GM10248 (cell line): ENCODE measurements around the gene CCDC70.

Experiments used
- CTCF ChIA-PET: fragments of 300-600 bp; sonication (Branson Sonifier 250); formaldehyde crosslinking; extraction: SDS; loops from one replicate; lab custom pipeline; 2021; ENCODE audit warnings: antibody characterized with exemption; lab: Yijun Ruan, JAX
- POLR2A ChIA-PET: fragments of 350-650 bp; sonication (Branson Sonifier 250); formaldehyde crosslinking; extraction: SDS; loops from one replicate; lab custom pipeline; 2020; ENCODE audit warnings: antibody characterized with exemption; lab: Yijun Ruan, JAX
- DNase-seq: peaks from one replicate; pipeline ENCODE4 v3.0.0; 2012; ENCODE audit errors: extremely low spot score
- TF ChIP-seq, protein P1 (sequence below): IDR thresholded peaks from 2 replicates; pipeline ENCODE4 v1.5.1; 2012; ENCODE audit warnings: mild to moderate bottlenecking, low read depth; ENCODE audit errors: extremely low read depth, missing control alignments, control extremely low read depth

CCDC70 gene

DNA sequence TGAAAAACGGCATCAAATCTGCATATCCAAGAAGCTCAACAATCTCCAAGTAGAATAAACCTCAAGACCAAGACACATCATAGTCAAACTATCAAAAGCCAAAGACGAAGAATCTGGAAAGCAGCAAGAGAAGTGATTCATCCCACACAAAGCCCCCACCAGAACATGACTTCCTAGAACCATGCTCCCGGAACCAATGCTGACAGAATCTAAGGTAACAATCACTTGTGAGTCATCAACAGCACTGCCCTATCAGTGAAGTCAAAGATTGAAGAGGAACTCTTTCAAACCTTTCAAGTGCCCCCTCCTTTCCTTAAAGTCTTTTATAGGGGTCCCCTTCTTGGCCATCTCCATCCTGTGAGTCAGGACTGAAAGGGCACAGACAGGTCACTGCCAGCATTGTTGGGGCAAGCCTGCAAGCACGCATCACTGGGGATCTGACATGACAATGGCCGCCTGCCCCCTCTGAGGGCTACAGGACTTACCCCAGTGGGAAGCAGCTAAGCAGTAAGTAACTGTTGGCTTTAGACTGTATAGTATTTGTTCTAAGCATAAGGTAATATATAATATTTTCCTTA, at the start of gene CCDC70:
CCDC70 (plus strand) TSS at position 247 of the 578 bp plus-strand sequence. CDS start 3,443 bp downstream, outside the sequence.
- TF ChIP-seq, protein P1, sequence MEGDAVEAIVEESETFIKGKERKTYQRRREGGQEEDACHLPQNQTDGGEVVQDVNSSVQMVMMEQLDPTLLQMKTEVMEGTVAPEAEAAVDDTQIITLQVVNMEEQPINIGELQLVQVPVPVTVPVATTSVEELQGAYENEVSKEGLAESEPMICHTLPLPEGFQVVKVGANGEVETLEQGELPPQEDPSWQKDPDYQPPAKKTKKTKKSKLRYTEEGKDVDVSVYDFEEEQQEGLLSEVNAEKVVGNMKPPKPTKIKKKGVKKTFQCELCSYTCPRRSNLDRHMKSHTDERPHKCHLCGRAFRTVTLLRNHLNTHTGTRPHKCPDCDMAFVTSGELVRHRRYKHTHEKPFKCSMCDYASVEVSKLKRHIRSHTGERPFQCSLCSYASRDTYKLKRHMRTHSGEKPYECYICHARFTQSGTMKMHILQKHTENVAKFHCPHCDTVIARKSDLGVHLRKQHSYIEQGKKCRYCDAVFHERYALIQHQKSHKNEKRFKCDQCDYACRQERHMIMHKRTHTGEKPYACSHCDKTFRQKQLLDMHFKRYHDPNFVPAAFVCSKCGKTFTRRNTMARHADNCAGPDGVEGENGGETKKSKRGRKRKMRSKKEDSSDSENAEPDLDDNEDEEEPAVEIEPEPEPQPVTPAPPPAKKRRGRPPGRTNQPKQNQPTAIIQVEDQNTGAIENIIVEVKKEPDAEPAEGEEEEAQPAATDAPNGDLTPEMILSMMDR, result no peak
- ChIA-PET POLR2A (no interaction called here), CTCF (interaction anchor here (1.1 to 2.1 kb wide), 2 partner anchors 9 to 47 kb away, joined by 4 to 5 read pairs; no protein-coding TSS in a partner anchor)
- DNase-seq, result no peak

DNA sequence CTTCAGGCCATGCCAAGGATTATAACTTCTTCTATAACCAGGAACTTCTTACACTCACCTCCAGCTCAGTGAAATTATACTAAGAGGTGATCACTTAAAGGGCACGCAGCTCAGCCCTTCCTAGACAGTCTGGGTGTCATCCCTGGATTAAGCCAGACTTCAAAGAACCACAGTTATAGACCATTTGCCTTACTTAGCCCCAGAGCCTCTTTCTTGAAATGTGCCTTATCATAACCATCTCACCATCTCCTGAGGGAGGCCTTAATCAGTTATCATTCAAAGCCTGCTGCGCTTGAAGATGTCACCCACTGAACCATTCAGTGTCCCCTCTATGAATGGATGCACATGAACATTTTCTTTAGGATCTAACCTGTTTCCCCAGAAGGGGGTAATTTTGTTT, 47.7 kb upstream of the CCDC70 start:
- ChIA-PET POLR2A (interaction anchor here (1.1 kb wide), 1 partner anchor 361 kb away, joined by 4 read pairs; the partner anchor contains the start of gene INTS6), CTCF (interaction anchor here (0.6 to 4.3 kb wide), 31 partner anchors 9 to 689 kb away, joined by 3 to 48 read pairs (median 5); partner anchors contain the start of genes CCDC70, INTS6, TMEM272 and VPS36)
- no peak for DNase-seq
- TF ChIP-seq, protein P1, result no peak

GRCh38 chr13:51814825-51815650, 46.7 kb upstream of the CCDC70 start:
- DNase-seq, result peak; percentile 81
- TF ChIP-seq, protein P1, result peak; percentile 80
- ChIA-PET POLR2A (no interaction called here), CTCF (interaction anchor here (0.6 to 4.3 kb wide), 44 partner anchors 8 to 914 kb away, joined by 3 to 48 read pairs (median 4); partner anchors contain the start of genes CCDC70, INTS6, NEK5 and TMEM272)

GRCh38 chr13:51815848-51816247, 45.9 kb upstream of the CCDC70 start:
- TF ChIP-seq, protein P1, result no peak
- POLR2A ChIA-PET, result no interaction called here
- no peak for DNase-seq
- CTCF ChIA-PET, result interaction anchor here (0.6 to 4.3 kb wide), 33 partner anchors 8 to 914 kb away, joined by 3 to 48 read pairs (median 4); partner anchors contain the start of genes CCDC70, NEK5, TMEM272 and VPS36

- TF ChIP-seq, protein P1, result no peak
- CTCF ChIA-PET, result interaction anchor here (1.0 to 4.3 kb wide), 13 partner anchors 10 to 691 kb away, joined by 3 to 48 read pairs (median 18); partner anchors contain the start of gene NEK5
- POLR2A ChIA-PET, result no interaction called here
- DNase-seq, result no peak
Measured at GRCh38 chr13:51816604-51817249, 45.0 kb upstream of the CCDC70 start.

DNA sequence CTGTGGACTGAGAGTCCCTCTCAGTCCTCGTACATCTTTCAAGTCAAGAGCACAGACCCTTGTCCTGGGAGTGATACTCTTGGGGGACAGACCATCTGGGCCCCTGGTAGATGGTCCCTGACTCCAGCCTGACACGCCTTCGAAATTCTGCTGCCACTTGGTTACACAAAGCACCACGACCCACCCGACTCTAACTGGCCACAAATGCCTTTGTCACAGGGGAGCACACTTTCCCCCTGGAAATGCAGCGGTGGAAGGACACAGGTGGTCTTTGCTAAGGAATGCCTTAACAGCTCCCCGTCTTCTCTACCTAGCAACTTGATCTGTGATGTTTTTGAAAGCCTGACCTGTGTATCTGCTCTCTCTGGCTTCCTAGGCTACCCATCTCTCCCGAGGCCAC, 44.1 kb upstream of the CCDC70 start:
- no peak for DNase-seq
- ChIA-PET CTCF (interaction anchor here (1.2 to 4.3 kb wide), 3 partner anchors 9 to 14 kb away, joined by 3 to 16 read pairs (median 3); no protein-coding TSS in a partner anchor), POLR2A (no interaction called here)
- TF ChIP-seq, protein P1, result no peak
